OCI-M1 (cell line): ENCODE data around the gene ABCA10.

Experiments
- DNase-seq: peaks from one replicate; lab custom pipeline; 2025; lab: John Stamatoyannopoulos, UW

ABCA10 gene

DNA sequence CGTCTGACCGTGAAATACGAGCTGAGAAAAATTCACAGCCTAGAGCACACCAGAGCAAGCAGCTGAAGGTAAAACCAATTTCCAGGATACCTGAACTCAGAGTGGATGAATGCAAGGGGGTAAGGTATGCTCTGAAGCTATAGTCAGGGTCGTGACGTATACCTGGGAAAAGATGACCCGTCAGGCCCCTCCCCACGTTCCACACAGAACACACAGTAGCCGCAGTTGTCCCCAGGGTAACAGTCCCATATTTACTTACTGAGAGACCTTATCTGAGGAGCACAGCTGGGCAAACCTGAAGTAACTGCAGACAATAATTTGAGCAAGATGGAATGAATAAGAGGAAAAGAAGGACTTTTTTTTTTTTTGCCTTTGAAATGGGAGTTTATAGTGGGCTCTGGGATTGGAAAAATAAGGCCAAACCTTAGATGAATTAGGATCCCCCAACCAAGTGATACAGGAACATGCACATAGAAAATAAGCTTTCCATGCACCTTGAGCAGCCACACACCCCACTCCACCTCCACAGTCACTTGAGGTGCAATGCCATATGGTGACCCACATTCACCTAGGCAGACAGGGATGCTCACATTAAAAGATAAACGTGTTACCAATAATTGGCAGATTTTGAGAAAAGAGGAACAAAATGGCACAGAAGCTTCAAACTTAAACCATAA, 124.9 kb downstream of the ABCA10 start:
- DNase-seq, result peak; percentile 88

DNA sequence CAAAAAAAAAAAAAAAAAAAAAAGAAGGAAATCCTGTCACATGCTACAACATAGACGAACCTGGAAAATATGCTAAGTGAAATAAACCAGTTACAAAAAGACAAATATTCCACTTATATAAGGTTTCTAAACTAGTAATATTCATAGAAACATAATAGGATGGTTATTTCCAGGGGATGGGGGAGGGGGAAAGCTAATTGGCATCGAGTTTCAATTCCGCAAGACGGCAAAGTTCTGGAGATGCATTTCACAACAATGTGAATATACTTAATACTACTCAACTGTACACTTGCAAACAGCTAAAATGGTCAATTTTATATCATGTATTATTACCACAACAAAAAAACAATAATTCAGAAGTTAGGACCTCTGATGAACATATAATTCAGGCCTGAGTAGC, 130.0 kb downstream of the ABCA10 start:
- no peak for DNase-seq
